Mesenchymal stem cell (in vitro differentiated cells and primary cell): ENCODE measurements around the gene ZFP69.
A peak's percentile ranks its signal among the peaks of the same experiment; 100 is the strongest.

ENCODE experiments used
- DNase-seq: peaks from one replicate; pipeline ENCODE4 v3.0.0-alpha.2; 2013
- H2AFZ ChIP-seq: one replicate; pipeline ENCODE4 v1.6.1; 2013; ENCODE audit warnings: low read depth, mild to moderate bottlenecking, control low read depth, inconsistent platforms, low read length, moderate library complexity
- H2AK5ac ChIP-seq: 2 replicates; pipeline ENCODE4 v1.6.1; 2013; ENCODE audit warnings: low read length, moderate library complexity, mild to moderate bottlenecking, inconsistent platforms; ENCODE audit not compliant: severe bottlenecking
- H2BK120ac ChIP-seq: one replicate; pipeline ENCODE4 v1.6.1; 2013; ENCODE audit warnings: low read depth, mild to moderate bottlenecking, inconsistent platforms, low read length, moderate library complexity
- H2BK12ac ChIP-seq, 2 experiments: one replicate each; pipeline ENCODE4 v1.6.1; 2013; ENCODE audit warnings: inconsistent platforms in 2 of 2, low read length in 2 of 2, mild to moderate bottlenecking in 2 of 2, moderate library complexity in 2 of 2, control low read depth in 1 of 2
- H2BK15ac ChIP-seq: one replicate; pipeline ENCODE4 v1.6.1; 2013; ENCODE audit warnings: mild to moderate bottlenecking, low read depth, inconsistent platforms; ENCODE audit not compliant: poor library complexity, severe bottlenecking
- H2BK5ac ChIP-seq: 2 replicates; pipeline ENCODE4 v1.6.1; 2013; ENCODE audit warnings: low read depth, mild to moderate bottlenecking, low read length, control low read depth, inconsistent platforms; ENCODE audit not compliant: poor library complexity, severe bottlenecking
- H3K14ac ChIP-seq, 2 experiments: one replicate each; pipeline ENCODE4 v1.6.1; 2013; ENCODE audit warnings: inconsistent platforms in 2 of 2, low read length in 2 of 2, control low read depth in 1 of 2, mild to moderate bottlenecking in 1 of 2, moderate library complexity in 1 of 2
- H3K18ac ChIP-seq, 2 experiments: one replicate each; pipeline ENCODE4 v1.6.1; 2013; ENCODE audit warnings: inconsistent platforms in 2 of 2, low read length in 2 of 2, control low read depth in 1 of 2, low read depth in 1 of 2, mild to moderate bottlenecking in 1 of 2
- H3K23ac ChIP-seq, 2 experiments: one replicate each; pipeline ENCODE4 v1.6.1; 2013; ENCODE audit warnings: inconsistent platforms in 2 of 2, low read length in 2 of 2, mild to moderate bottlenecking in 2 of 2, moderate library complexity in 2 of 2, control low read depth in 1 of 2
- H3K27ac ChIP-seq: 2 replicates; pipeline ENCODE4 v1.5.1; 2013; ENCODE audit warnings: mild to moderate bottlenecking, moderate library complexity, low read length, control low read depth, inconsistent platforms; ENCODE audit not compliant: poor library complexity, severe bottlenecking
- H3K27me3 ChIP-seq, 2 experiments: 2 replicates each; pipeline versions ENCODE4 v1.6.1 to v1.7.0; 2013; ENCODE audit warnings: low read length in 2 of 2, mild to moderate bottlenecking in 2 of 2, moderate library complexity in 2 of 2, control low read depth in 1 of 2, inconsistent platforms in 1 of 2; ENCODE audit not compliant: control insufficient read depth in 1 of 2, insufficient read depth in 1 of 2
- H3K36me3 ChIP-seq, 2 experiments: 2 replicates each; pipeline versions ENCODE4 v1.6.1 to v1.7.0; 2013; ENCODE audit warnings: low read length in 2 of 2, control low read depth in 1 of 2, inconsistent platforms in 1 of 2, low read depth in 1 of 2, mild to moderate bottlenecking in 1 of 2; ENCODE audit not compliant: insufficient read depth in 2 of 2, control insufficient read depth in 1 of 2
- H3K4ac ChIP-seq, 2 experiments: one replicate each; pipeline ENCODE4 v1.6.1; 2013; ENCODE audit warnings: inconsistent platforms in 2 of 2, low read length in 2 of 2, mild to moderate bottlenecking in 2 of 2, moderate library complexity in 2 of 2, control low read depth in 1 of 2, low read depth in 1 of 2
- H3K4me1 ChIP-seq: 2 replicates; pipeline ENCODE4 v1.6.1; 2013; ENCODE audit warnings: low read depth, low read length, control low read depth; ENCODE audit not compliant: control insufficient read depth, insufficient read depth
- H3K4me2 ChIP-seq: 2 replicates; pipeline ENCODE4 v1.6.1; 2013; ENCODE audit warnings: low read length, mild to moderate bottlenecking, inconsistent platforms; ENCODE audit not compliant: poor library complexity, severe bottlenecking
- H3K4me3 ChIP-seq, 2 experiments: 2 replicates each; pipeline versions ENCODE4 v1.5.1 to v1.7.0; 2013; ENCODE audit warnings: low read length in 2 of 2, mild to moderate bottlenecking in 2 of 2, control low read depth in 1 of 2, low read depth in 1 of 2; ENCODE audit not compliant: insufficient read depth in 1 of 2
- H3K79me1 ChIP-seq: replicated peaks from 2 replicates; pipeline ENCODE4 v1.6.1; 2013; ENCODE audit warnings: mild to moderate bottlenecking, control low read depth, low read length, inconsistent platforms; ENCODE audit not compliant: poor library complexity, severe bottlenecking
- H3K9ac ChIP-seq: 2 replicates; pipeline ENCODE4 v1.7.0; 2013; ENCODE audit warnings: mild to moderate bottlenecking, low read length, moderate library complexity
- H3K9me3 ChIP-seq: 2 replicates; pipeline ENCODE4 v1.7.0; 2013; ENCODE audit warnings: mild to moderate bottlenecking, low read length; ENCODE audit not compliant: control insufficient read depth
- H4K8ac ChIP-seq: one replicate; pipeline ENCODE4 v1.6.1; 2013; ENCODE audit warnings: inconsistent platforms, mild to moderate bottlenecking, low read length, moderate library complexity
- H4K91ac ChIP-seq: one replicate; pipeline ENCODE4 v1.6.1; 2013; ENCODE audit warnings: mild to moderate bottlenecking, low read length, inconsistent platforms
- WGBS: methylation state at CpG from one replicate; pipeline ENCODE4 v1.1.7; 2013; ENCODE audit warnings: mixed read lengths; 5-methylcytosine and 5-hydroxymethylcytosine counted together

ZFP69 gene

DNA sequence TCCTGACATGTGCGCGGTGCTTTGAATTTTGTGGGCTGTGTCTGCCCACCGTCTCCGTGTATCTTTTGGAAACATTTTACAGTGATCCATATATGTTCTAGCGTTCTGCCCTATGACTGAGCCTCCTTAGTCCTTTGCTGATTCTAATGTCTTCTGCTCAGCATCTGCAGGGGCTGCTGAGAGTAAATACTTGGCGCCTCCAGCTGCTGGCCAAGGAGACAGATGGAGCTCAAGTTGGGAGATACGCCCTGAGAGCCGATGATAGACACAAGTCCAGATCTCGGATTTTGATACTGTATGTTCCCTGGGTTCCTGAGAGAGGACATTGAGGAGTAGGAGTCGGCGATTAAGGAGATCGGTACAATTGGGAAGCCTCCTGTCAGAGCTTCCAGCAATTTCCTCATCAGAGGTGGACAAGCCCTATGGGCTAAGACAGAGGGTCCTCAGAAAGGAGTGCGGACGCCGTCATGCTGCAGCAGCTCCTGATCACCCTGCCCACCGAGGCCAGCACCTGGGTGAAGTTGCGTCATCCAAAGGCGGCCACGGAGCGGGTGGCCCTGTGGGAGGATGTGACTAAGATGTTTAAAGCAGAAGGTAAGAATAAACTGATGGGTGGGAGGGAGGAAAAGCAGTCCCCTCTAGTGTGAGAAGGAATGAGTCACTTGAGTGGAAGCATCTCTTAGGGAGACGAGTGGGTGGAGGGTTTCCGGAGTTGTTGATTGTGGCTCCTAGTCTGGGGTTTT is 26.4 kb upstream of the ZFP69 start:
- Histone ChIP-seq H3K18ac (peak overlapping the region in 1 of 2 experiments; percentile 31), H3K27me3 (no peaks in the 10 kb centered on the region), H2AK5ac (no peak overlapping the region), H2BK15ac (no peak overlapping the region), H3K79me1 (peaks cover 4% of the 10 kb centered on the region), H3K23ac (no peak overlapping the region), H2BK5ac (peak overlapping the region; percentile 10), H3K4me1 (peaks cover 3% of the 10 kb centered on the region), H3K4ac (peak overlapping the region in 1 of 2 experiments; percentile 51), H3K4me3 (peak overlapping the region; percentile 77 to 91), H3K9ac (peak overlapping the region; percentile 94), H3K9me3 (peaks cover 41% of the 10 kb centered on the region), H2BK12ac (no peak overlapping the region), H4K8ac (no peak overlapping the region), H2BK120ac (no peak overlapping the region), H3K36me3 (peaks cover 3 to 11% of the 10 kb centered on the region in 2 experiments), H3K4me2 (peak overlapping the region; percentile 70), H4K91ac (no peak overlapping the region), H3K14ac (no peak overlapping the region), H3K27ac (peak overlapping the region; percentile 75), H2AFZ (peak overlapping the region; percentile 20)
- peak; percentile 82 for DNase-seq
- WGBS, result 11% methylated on average over 21 of the region's 22 CpGs

DNA sequence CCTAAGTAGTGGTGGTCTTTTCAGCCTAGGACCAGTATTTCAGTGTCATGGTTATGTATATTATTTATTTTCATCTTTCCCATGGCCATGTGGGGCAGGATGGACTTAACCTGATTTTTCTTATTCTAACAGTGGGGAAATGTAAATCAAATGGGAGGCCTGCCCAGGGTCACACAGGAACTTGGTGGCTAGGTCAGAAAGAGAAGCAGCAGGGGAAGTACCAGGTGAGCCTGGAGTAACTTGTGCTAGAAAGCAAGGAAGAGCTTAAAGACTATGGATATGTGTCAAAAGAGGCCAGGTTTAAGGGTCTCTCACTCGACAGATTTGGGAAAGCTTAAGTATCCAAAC is 25.9 kb upstream of the ZFP69 start:
- no peak overlapping the region for H2BK5ac ChIP-seq
- H3K18ac ChIP-seq, result no peak overlapping the region
- peaks cover 4% of the 10 kb centered on the region for H3K79me1 ChIP-seq
- no peak overlapping the region for H2BK15ac ChIP-seq
- H3K9ac ChIP-seq, result peak overlapping the region; percentile 94
- H3K9me3 ChIP-seq, result peaks cover 41% of the 10 kb centered on the region
- H3K4me1 ChIP-seq, result peaks cover 3% of the 10 kb centered on the region
- peaks cover 3 to 14% of the 10 kb centered on the region in 2 experiments for H3K36me3 ChIP-seq
- no peak overlapping the region for H3K27ac ChIP-seq
- no CpG with 5 or more reads among the region's 1 CpG for WGBS
- peak overlapping the region; percentile 70 for H3K4me2 ChIP-seq
- no peak overlapping the region for H2AFZ ChIP-seq
- H3K4me3 ChIP-seq, result peak overlapping the region in 1 of 2 experiments; percentile 91
- H2AK5ac ChIP-seq, result no peak overlapping the region
- no peak overlapping the region for H4K91ac ChIP-seq
- H3K23ac ChIP-seq, result no peak overlapping the region
- H2BK12ac ChIP-seq, result no peak overlapping the region
- H3K14ac ChIP-seq, result no peak overlapping the region
- H3K4ac ChIP-seq, result no peak overlapping the region
- H4K8ac ChIP-seq, result no peak overlapping the region
- H3K27me3 ChIP-seq, result no peaks in the 10 kb centered on the region
- DNase-seq, result no peak
- no peak overlapping the region for H2BK120ac ChIP-seq

DNA sequence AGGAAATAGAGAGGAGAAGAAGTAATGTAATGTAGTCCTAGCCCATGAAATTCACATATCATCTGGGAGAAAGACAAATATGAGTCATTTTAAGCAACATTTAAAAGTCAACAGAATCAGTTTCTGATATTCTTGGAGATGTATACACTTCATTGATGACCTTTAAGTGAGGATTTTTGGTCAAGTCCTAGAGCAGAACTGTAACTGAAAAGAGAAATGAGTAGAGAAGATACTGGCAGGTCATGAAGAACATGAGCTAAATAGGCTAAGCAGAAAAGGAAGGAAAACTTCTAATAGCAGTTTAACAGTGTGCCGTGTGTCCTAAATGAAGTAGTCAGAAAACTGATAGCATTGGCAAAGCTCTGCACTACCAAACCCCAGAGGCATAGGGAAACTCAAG is 22.2 kb upstream of the ZFP69 start:
- no peak overlapping the region for H3K4me2 ChIP-seq
- no peak for DNase-seq
- no peak overlapping the region for H3K4ac ChIP-seq
- 91% methylated on average over 1 of the region's 1 CpG for WGBS
- no peak overlapping the region for H2AK5ac ChIP-seq
- H2AFZ ChIP-seq, result no peak overlapping the region
- H3K4me1 ChIP-seq, result peaks cover 3% of the 10 kb centered on the region
- H3K4me3 ChIP-seq, result peak overlapping the region in 1 of 2 experiments; percentile 35
- no peaks in the 10 kb centered on the region for H3K27me3 ChIP-seq
- no peak overlapping the region for H3K9ac ChIP-seq
- peaks cover 4% of the 10 kb centered on the region for H3K79me1 ChIP-seq
- H3K14ac ChIP-seq, result no peak overlapping the region
- H3K18ac ChIP-seq, result no peak overlapping the region
- H2BK5ac ChIP-seq, result no peak overlapping the region
- H2BK15ac ChIP-seq, result no peak overlapping the region
- H2BK120ac ChIP-seq, result no peak overlapping the region
- no peak overlapping the region for H3K27ac ChIP-seq
- no peak overlapping the region for H4K8ac ChIP-seq
- H4K91ac ChIP-seq, result no peak overlapping the region
- peaks cover 73% of the 10 kb centered on the region for H3K9me3 ChIP-seq
- H3K36me3 ChIP-seq, result peaks cover 10 to 48% of the 10 kb centered on the region in 2 experiments
- no peak overlapping the region for H2BK12ac ChIP-seq
- H3K23ac ChIP-seq, result no peak overlapping the region

DNA sequence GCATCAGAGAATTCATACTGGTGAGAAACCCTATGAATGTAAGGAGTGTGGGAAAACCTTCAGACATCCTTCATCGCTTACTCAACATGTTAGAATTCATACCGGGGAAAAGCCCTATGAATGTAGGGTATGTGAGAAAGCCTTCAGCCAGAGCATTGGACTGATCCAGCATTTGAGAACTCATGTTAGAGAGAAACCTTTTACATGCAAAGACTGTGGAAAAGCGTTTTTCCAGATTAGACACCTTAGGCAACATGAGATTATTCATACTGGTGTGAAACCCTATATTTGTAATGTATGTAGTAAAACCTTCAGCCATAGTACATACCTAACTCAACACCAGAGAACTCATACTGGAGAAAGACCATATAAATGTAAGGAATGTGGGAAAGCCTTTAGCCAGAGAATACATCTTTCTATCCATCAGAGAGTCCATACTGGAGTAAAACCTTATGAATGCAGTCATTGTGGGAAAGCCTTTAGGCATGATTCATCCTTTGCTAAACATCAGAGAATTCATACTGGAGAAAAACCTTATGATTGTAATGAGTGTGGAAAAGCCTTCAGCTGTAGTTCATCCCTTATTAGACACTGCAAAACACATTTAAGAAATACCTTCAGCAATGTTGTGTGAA is 14.0 kb upstream of the ZFP69 start:
- Histone ChIP-seq H3K9me3 (peaks cover 96% of the 10 kb centered on the region), H3K36me3 (peaks cover 12 to 49% of the 10 kb centered on the region in 2 experiments), H3K4me2 (no peak overlapping the region), H3K27me3 (no peaks in the 10 kb centered on the region), H2BK120ac (no peak overlapping the region), H2AK5ac (no peak overlapping the region), H4K91ac (no peak overlapping the region), H3K4ac (no peak overlapping the region), H3K14ac (no peak overlapping the region), H3K27ac (no peak overlapping the region), H2BK12ac (no peak overlapping the region), H2AFZ (no peak overlapping the region), H3K4me3 (peak overlapping the region in 1 of 2 experiments; percentile 59), H3K79me1 (no peaks in the 10 kb centered on the region), H2BK15ac (no peak overlapping the region), H3K4me1 (no peaks in the 10 kb centered on the region), H3K23ac (no peak overlapping the region), H2BK5ac (no peak overlapping the region), H4K8ac (no peak overlapping the region), H3K18ac (no peak overlapping the region), H3K9ac (no peak overlapping the region)
- WGBS, result 100% methylated on average over 2 of the region's 3 CpGs
- peak; percentile 19 for DNase-seq
